Neuron (in vitro differentiated cells): ENCODE measurements around the gene TMEM200B.
"Not testable (repeated sequence)": the region's sequence is repeated elsewhere in the genome, so short reads cannot be mapped to it uniquely, and the experiment has no call there.

ENCODE experiments used
- H2AFZ ChIP-seq: one replicate; pipeline ENCODE4 v1.6.1; 2013; ENCODE audit warnings: low read depth, mild to moderate bottlenecking, inconsistent platforms, low read length, moderate library complexity
- H3K27me3 ChIP-seq: one replicate; pipeline ENCODE4 v1.6.1; 2013; ENCODE audit warnings: low read length; ENCODE audit not compliant: insufficient read depth
- H3K36me3 ChIP-seq: one replicate; pipeline ENCODE4 v1.6.1; 2013; ENCODE audit warnings: low read length; ENCODE audit not compliant: insufficient read depth
- H3K4me1 ChIP-seq: one replicate; pipeline ENCODE4 v1.6.1; 2013; ENCODE audit warnings: low read length; ENCODE audit not compliant: insufficient read depth
- H3K4me3 ChIP-seq: 2 replicates; pipeline ENCODE4 v1.5.1; 2013; ENCODE audit warnings: mild to moderate bottlenecking, low read length, moderate library complexity
- H3K9me3 ChIP-seq: one replicate; pipeline ENCODE4 v1.6.1; 2013; ENCODE audit warnings: low read length

Gene TMEM200B

DNA sequence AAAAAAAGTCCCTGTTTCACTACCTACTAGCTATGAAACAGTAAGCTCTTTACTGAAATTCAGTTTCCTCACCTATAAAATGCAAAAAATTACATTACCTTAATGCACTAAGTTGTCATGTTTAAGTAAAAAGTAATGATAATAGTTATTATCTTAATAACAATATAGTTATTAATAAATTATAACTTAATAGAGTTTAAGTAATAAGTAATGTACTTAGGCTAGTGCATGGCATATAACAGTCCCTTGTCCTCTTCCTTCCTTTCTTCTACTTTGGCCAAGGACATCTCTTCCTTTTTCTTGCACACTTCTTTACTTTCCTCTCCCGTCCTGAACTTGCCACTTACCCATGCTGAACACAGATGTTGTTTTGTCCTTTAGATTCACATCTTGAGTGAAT, 9.0 kb downstream of the TMEM200B start:
- Histone ChIP-seq H2AFZ (no peak overlapping the region), H3K27me3 (no peaks in the 10 kb centered on the region), H3K4me3 (no peak overlapping the region), H3K4me1 (no peaks in the 10 kb centered on the region), H3K9me3 (no peaks in the 10 kb centered on the region), H3K36me3 (peaks cover 66% of the 10 kb centered on the region)

DNA sequence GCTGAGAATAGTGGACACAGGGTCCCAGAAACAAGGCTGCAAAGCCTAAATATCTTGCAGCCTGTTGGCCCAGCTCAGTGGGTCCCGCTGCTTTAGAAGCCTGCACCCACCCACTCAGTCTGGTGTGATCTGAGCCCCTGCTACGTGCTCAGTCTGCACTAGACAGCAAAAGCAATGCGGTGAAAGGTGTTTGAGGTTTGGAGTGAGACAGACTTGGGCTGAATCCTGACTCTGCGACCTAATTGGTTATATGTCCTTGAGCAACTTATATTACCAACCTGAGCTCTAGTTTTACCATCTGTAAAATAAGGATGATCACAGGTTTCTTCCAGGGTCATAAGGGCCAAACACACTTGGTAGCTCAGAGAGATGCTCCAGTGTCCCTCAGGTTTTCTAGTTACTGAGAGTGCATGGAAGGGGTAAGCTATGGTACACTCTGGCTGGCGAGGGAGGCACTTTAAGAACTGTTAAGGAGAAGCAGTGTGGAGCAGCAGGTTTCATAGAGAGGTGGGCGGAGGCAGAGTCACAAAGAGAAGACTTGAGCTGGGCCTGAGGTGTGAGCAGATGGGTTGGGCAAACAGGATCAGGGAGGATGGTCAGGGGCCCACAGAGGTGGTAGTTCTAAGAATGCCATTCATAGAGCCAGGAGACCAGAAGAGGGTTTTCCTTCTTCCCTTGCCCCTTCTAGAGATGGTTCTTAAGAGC, 10.1 kb downstream of the TMEM200B start:
- Histone ChIP-seq H3K9me3 (no peaks in the 10 kb centered on the region), H3K27me3 (no peaks in the 10 kb centered on the region), H3K4me3 (no peak overlapping the region), H2AFZ (no peak overlapping the region), H3K36me3 (peaks cover 67% of the 10 kb centered on the region), H3K4me1 (no peaks in the 10 kb centered on the region)

GRCh38 chr1:29112705-29113412, 10.8 kb downstream of the TMEM200B start:
- H2AFZ ChIP-seq: no peak overlapping the region
- H3K36me3 ChIP-seq: peaks cover 63% of the 10 kb centered on the region
- no peaks in the 10 kb centered on the region for H3K4me1 ChIP-seq
- no peak overlapping the region for H3K4me3 ChIP-seq
- H3K27me3 ChIP-seq: no peaks in the 10 kb centered on the region
- no peaks in the 10 kb centered on the region for H3K9me3 ChIP-seq

DNA sequence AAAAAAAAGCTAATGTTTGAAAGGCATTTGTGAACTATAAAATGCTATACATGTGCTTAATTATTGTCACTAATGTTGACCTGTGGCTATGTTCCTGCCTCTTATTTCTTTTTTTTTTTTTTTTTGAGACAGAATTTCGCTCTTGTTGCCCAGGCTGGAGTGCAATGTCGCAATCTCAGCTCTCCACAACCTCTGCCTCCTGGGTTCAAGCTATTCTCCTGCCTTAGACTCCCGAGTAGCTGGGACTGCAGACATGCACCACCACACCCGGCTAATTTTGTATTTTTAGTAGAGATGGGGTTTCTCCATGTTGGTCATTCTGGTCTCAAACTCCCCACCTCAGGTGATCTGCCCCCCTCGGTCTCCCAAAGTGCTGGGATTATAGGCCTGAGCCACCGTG, 15.7 kb downstream of the TMEM200B start:
- H3K9me3 ChIP-seq, H2AFZ ChIP-seq, H3K4me3 ChIP-seq, H3K27me3 ChIP-seq, H3K4me1 ChIP-seq: not testable (repeated sequence)
- H3K36me3 ChIP-seq: peaks cover 26% of the 10 kb centered on the region

GRCh38 chr1:29105822-29106221, 17.9 kb downstream of the TMEM200B start:
- Histone ChIP-seq H3K9me3 (no peaks in the 10 kb centered on the region), H3K4me3 (no peak overlapping the region), H3K4me1 (no peaks in the 10 kb centered on the region), H3K27me3 (no peaks in the 10 kb centered on the region), H2AFZ (no peak overlapping the region), H3K36me3 (peaks cover 29% of the 10 kb centered on the region)

GRCh38 chr1:29100487-29100886, 23.2 kb downstream of the TMEM200B start:
- Histone ChIP-seq H3K4me1 (no peaks in the 10 kb centered on the region), H3K36me3 (peaks cover 41% of the 10 kb centered on the region), H2AFZ (no peak overlapping the region)

DNA sequence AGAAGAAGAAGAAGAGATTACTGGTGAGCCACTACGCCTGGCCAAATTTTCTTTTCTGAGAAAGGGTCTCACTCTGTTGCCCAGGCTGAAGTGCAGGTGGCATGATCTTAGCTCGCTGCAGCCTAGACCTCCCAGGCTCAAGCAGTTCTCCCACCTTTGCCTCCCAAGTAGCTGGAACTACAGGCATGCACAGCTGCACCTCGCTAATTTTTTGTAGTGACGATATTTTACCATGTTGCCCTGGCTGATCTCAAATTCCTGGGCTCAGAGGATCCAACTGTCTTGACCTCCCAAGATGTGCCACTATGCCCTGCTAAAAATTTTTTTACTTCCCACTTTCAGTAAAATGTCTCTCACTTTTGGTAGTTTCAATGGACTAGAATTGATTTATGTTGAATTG, 24.4 kb downstream of the TMEM200B start:
- Histone ChIP-seq H3K9me3 (no peaks in the 10 kb centered on the region), H3K4me3 (no peak overlapping the region), H2AFZ (no peak overlapping the region), H3K27me3 (no peaks in the 10 kb centered on the region), H3K4me1 (no peaks in the 10 kb centered on the region), H3K36me3 (peaks cover 43% of the 10 kb centered on the region)

More at GRCh38 chr1:29100487-29100886, 23.2 kb downstream of the TMEM200B start:
- H3K4me3 ChIP-seq: no peak overlapping the region
- H3K9me3 ChIP-seq: no peaks in the 10 kb centered on the region
- no peaks in the 10 kb centered on the region for H3K27me3 ChIP-seq

DNA sequence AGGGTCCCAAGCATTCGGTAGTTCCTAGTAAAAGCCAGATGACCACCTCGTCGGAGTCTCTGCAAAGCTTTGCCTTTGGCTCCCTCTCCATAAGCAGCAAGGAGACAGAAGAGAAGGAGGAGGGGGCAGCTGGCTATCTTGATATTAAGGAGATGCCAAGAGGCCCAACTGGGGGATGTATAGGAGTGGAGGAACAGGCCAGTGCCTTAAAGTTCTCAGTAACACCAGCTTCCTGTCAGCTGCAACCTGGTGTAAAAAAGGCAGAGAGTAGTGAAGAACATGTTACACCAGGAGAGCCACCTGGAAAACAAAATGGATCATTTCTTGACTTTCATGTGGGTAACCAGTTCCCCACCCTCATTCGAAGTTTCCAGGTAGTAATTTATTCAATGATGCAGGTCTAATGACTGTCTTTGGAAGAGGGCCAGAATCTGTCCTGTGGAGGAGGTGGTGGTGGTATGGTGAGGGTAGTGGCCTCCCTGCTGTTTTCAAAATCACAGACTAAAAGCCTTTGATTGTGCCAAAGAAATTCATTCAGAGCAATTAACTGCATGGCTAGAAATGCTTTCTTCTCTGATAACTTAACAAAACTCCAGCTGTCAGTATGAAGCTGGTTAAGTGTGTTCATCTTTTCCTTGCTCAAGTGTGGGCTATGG, 27.3 kb downstream of the TMEM200B start:
- H3K36me3 ChIP-seq: peaks cover 45% of the 10 kb centered on the region
- no peaks in the 10 kb centered on the region for H3K4me1 ChIP-seq
- no peaks in the 10 kb centered on the region for H3K27me3 ChIP-seq
- H2AFZ ChIP-seq: no peak overlapping the region
- no peak overlapping the region for H3K4me3 ChIP-seq
- no peaks in the 10 kb centered on the region for H3K9me3 ChIP-seq

DNA sequence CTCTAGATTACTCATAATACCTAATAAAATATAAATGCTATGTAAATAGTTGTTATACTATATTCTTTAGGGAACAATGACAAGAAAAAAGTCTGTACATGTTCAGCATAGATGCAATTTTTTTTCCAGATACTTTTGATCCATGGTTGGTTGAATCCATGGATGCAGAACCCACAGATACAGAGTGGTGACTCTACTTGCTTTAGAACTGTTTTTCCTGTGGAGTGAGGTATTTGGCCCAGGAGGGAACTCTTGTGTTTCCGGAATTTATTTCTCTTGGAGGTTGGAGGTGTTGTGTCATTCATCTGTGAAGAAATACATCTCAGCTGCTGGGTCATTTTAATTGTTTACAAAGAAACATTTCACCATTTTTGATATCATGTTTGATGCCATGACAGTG, 28.7 kb downstream of the TMEM200B start:
- Histone ChIP-seq H3K36me3 (peaks cover 43% of the 10 kb centered on the region), H3K4me3 (no peak overlapping the region), H3K27me3 (no peaks in the 10 kb centered on the region), H3K9me3 (no peaks in the 10 kb centered on the region), H2AFZ (no peak overlapping the region), H3K4me1 (no peaks in the 10 kb centered on the region)

- H3K27me3 ChIP-seq: no peaks in the 10 kb centered on the region
- H3K9me3 ChIP-seq: no peaks in the 10 kb centered on the region
- H3K36me3 ChIP-seq: peaks cover 42% of the 10 kb centered on the region
- no peaks in the 10 kb centered on the region for H3K4me1 ChIP-seq
- no peak overlapping the region for H2AFZ ChIP-seq
- H3K4me3 ChIP-seq: no peak overlapping the region
Observed at GRCh38 chr1:29094433-29094832, 29.3 kb downstream of the TMEM200B start.

GRCh38 chr1:29092704-29093103, 31.0 kb downstream of the TMEM200B start:
- H3K4me3 ChIP-seq, H2AFZ ChIP-seq, H3K9me3 ChIP-seq, H3K4me1 ChIP-seq, H3K27me3 ChIP-seq: not testable (repeated sequence)
- peaks cover 37% of the 10 kb centered on the region for H3K36me3 ChIP-seq

- Histone ChIP-seq H3K27me3 (no peaks in the 10 kb centered on the region), H3K36me3 (peaks cover 29% of the 10 kb centered on the region)
Observed at GRCh38 chr1:29090937-29091618, 32.6 kb downstream of the TMEM200B start.

GRCh38 chr1:29084196-29084521, 39.5 kb downstream of the TMEM200B start:
- Histone ChIP-seq H3K9me3 (no peaks in the 10 kb centered on the region), H3K36me3 (peaks cover 17% of the 10 kb centered on the region), H2AFZ (no peak overlapping the region), H3K4me3 (no peak overlapping the region), H3K27me3 (no peaks in the 10 kb centered on the region), H3K4me1 (no peaks in the 10 kb centered on the region)

More at GRCh38 chr1:29090937-29091618, 32.6 kb downstream of the TMEM200B start:
- no peaks in the 10 kb centered on the region for H3K9me3 ChIP-seq
- no peak overlapping the region for H2AFZ ChIP-seq
- no peaks in the 10 kb centered on the region for H3K4me1 ChIP-seq
- no peak overlapping the region for H3K4me3 ChIP-seq
